Loucy (cell line): ENCODE data around the gene DNAJB8.

ENCODE experiments used
- H2AFZ ChIP-seq: fragments of 200-600 bp; sonication (generic); 2 replicates; pipeline ENCODE4 v1.6.0; 2016; ENCODE audit warnings: antibody characterized with exemption, mild to moderate bottlenecking, low read length, moderate library complexity
- H3F3A ChIP-seq: fragments of 200-600 bp; 2 replicates; pipeline ENCODE4 v1.6.0; 2016; ENCODE audit warnings: antibody characterized with exemption, low read depth, mild to moderate bottlenecking
- H3K27me3 ChIP-seq: fragments of 200-600 bp; sonication (generic); 2 replicates; pipeline ENCODE4 v1.6.1; 2014; ENCODE audit warnings: low read length, mild to moderate bottlenecking; ENCODE audit not compliant: insufficient read depth, poor library complexity, severe bottlenecking
- H3K36me3 ChIP-seq: fragments of 200-600 bp; sonication (generic); 2 replicates; pipeline ENCODE4 v1.6.1; 2016; ENCODE audit warnings: low read length; ENCODE audit not compliant: insufficient read depth
- H3K4me1 ChIP-seq: fragments of 200-600 bp; sonication (generic); 2 replicates; pipeline ENCODE4 v1.5.1; 2014; ENCODE audit warnings: low read length, mild to moderate bottlenecking; ENCODE audit not compliant: insufficient read depth, poor library complexity, severe bottlenecking
- H3K4me2 ChIP-seq: fragments of 200-600 bp; sonication (generic); 2 replicates; pipeline ENCODE4 v1.6.0; 2014; ENCODE audit warnings: antibody characterized with exemption, low read length, low read depth, mild to moderate bottlenecking; ENCODE audit not compliant: poor library complexity, severe bottlenecking
- H3K4me3 ChIP-seq: fragments of 200-600 bp; sonication (generic); 2 replicates; pipeline ENCODE4 v1.5.1; 2014; ENCODE audit warnings: low read length, mild to moderate bottlenecking, mixed read lengths; ENCODE audit not compliant: poor library complexity, severe bottlenecking
- H3K79me2 ChIP-seq: fragments of 200-600 bp; sonication (generic); 2 replicates; pipeline ENCODE4 v1.6.1; 2014; ENCODE audit warnings: low read length; ENCODE audit not compliant: insufficient read depth
- H3K9ac ChIP-seq: fragments of 200-600 bp; sonication (generic); 2 replicates; pipeline ENCODE4 v1.6.0; 2014; ENCODE audit warnings: mild to moderate bottlenecking, low read depth, low read length, moderate library complexity; ENCODE audit not compliant: poor library complexity, severe bottlenecking
- H3K9me2 ChIP-seq: fragments of 200-600 bp; sonication (generic); replicated peaks from 2 replicates; pipeline ENCODE4 v1.6.1; 2016; ENCODE audit warnings: low read depth, low read length, mixed read lengths
- H3K9me3 ChIP-seq: fragments of 200-600 bp; sonication (generic); 2 replicates; pipeline ENCODE4 v1.6.1; 2014; ENCODE audit warnings: mild to moderate bottlenecking, antibody characterized with exemption, low read length, low read depth; ENCODE audit not compliant: insufficient read depth
- H4K20me1 ChIP-seq: fragments of 200-600 bp; sonication (generic); 2 replicates; pipeline ENCODE4 v1.6.0; 2014; ENCODE audit warnings: antibody characterized with exemption, low read length, mild to moderate bottlenecking; ENCODE audit not compliant: insufficient read depth, poor library complexity, severe bottlenecking
- EZH2phosphoT487 ChIP-seq: fragments of 200-600 bp; IDR thresholded peaks from 2 replicates; pipeline ENCODE4 v1.6.1; 2018; ENCODE audit warnings: antibody characterized with exemption, mild to moderate bottlenecking, moderate library complexity, borderline replicate concordance
- TF ChIP-seq, protein P1 (sequence below): fragments of 200-600 bp; sonication (generic); conservative IDR thresholded peaks from 2 replicates; pipeline ENCODE4 v1.5.1; 2014; ENCODE audit warnings: mild to moderate bottlenecking, antibody characterized with exemption, low read length

The DNAJB8 gene

DNA sequence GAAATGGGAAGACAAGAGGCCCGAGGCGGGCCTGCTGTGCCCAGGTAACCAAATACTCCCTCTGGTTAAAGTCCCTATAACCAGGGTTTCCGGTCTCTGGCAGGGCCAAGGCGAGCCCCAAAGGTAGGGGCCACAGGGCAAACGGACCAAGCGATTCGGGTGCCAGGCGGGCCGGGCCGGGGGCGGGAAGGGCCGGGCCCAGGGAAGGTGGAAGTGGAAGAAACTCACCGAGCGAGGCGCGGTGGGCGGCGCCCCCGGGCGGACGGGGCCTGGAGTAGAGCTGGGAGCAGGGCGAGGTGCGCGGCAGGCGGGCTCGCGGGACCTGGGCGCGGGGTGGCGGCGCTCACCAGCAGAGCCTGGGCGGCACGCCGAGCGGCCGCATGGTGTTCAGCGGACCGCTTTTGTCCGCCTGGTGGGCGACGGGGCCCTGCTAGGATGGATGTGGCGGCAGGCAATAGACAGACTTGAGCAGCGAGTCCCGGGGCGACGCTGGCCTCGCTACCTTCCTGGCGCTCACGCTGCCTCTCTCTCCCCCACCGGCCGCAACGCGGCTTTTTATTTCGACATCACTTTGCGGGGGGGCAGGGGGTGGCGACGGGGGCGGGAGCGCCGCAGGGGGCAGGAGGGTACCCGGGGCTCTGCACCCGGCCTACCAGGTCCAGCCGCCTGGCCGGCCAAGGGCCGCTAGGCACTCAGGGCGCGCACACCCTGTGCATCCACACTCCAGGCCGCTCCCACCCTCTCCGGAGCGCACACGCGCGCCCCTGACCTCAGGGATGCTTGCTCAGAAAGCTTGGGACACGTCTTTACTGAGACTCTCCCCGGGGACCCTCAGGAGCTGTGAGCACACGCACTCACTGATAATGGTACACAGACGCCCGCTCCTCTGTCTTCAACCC lies 26.2 kb upstream of the DNAJB8 start, which contains the start of gene GATA2:
GATA2 (minus strand) TSS at position 531 of the 899 bp plus-strand sequence. CDS start 6,170 bp downstream, outside the sequence.
- no peaks in the 10 kb centered on the region for H3F3A ChIP-seq
- TF ChIP-seq, protein P1, sequence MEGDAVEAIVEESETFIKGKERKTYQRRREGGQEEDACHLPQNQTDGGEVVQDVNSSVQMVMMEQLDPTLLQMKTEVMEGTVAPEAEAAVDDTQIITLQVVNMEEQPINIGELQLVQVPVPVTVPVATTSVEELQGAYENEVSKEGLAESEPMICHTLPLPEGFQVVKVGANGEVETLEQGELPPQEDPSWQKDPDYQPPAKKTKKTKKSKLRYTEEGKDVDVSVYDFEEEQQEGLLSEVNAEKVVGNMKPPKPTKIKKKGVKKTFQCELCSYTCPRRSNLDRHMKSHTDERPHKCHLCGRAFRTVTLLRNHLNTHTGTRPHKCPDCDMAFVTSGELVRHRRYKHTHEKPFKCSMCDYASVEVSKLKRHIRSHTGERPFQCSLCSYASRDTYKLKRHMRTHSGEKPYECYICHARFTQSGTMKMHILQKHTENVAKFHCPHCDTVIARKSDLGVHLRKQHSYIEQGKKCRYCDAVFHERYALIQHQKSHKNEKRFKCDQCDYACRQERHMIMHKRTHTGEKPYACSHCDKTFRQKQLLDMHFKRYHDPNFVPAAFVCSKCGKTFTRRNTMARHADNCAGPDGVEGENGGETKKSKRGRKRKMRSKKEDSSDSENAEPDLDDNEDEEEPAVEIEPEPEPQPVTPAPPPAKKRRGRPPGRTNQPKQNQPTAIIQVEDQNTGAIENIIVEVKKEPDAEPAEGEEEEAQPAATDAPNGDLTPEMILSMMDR = no peak
- no peak for TF ChIP-seq EZH2phosphoT487
- no peaks in the 10 kb centered on the region for H3K9me3 ChIP-seq
- no peaks in the 10 kb centered on the region for H4K20me1 ChIP-seq
- H3K36me3 ChIP-seq = no peaks in the 10 kb centered on the region
- H3K79me2 ChIP-seq = peaks cover 7% of the 10 kb centered on the region; the same call in 1 of the 2 replicates
- no peaks in the 10 kb centered on the region for H3K9me2 ChIP-seq
- H3K4me1 ChIP-seq = peaks cover 8% of the 10 kb centered on the region
- no peak within 1 kb of the TSS for H2AFZ ChIP-seq
- H3K4me2 ChIP-seq = no peak within 1 kb of the TSS
- no peak within 1 kb of the TSS for H3K4me3 ChIP-seq
- H3K27me3 ChIP-seq = no peaks in the 10 kb centered on the region
- no peak within 1 kb of the TSS for H3K9ac ChIP-seq

GRCh38 chr3:128491941-128492670 lies 25.4 kb upstream of the DNAJB8 start:
- Histone ChIP-seq H3K4me1 (peaks cover 7% of the 10 kb centered on the region), H3K4me2 (no peak overlapping the region), H3K79me2 (peaks cover 15% of the 10 kb centered on the region), H3F3A (no peaks in the 10 kb centered on the region), H3K9me3 (no peaks in the 10 kb centered on the region), H2AFZ (no peak overlapping the region), H4K20me1 (no peaks in the 10 kb centered on the region), H3K27me3 (no peaks in the 10 kb centered on the region), H3K36me3 (no peaks in the 10 kb centered on the region), H3K9ac (no peak overlapping the region), H3K9me2 (no peaks in the 10 kb centered on the region), H3K4me3 (no peak overlapping the region)
- TF ChIP-seq EZH2phosphoT487 = no peak

DNA sequence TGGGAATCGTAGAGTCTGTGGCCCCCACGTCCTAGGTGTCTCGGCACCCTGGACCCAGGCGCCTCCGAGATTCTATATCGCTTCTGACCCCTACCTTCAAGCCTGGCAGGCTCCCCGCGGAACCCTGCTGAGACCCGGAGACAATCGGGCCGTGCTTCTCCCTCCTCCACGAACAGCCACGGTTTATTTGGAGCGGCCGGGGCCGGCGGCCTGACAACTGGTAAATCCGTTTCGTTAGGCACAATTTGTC lies 24.9 kb upstream of the DNAJB8 start:
- Histone ChIP-seq H3F3A (no peaks in the 10 kb centered on the region), H3K79me2 (peaks cover 20% of the 10 kb centered on the region), H4K20me1 (no peaks in the 10 kb centered on the region), H3K27me3 (no peaks in the 10 kb centered on the region), H3K36me3 (no peaks in the 10 kb centered on the region), H3K4me2 (no peak overlapping the region), H2AFZ (no peak overlapping the region), H3K9ac (no peak overlapping the region), H3K4me1 (peaks cover 7% of the 10 kb centered on the region), H3K9me2 (no peaks in the 10 kb centered on the region), H3K4me3 (no peak overlapping the region), H3K9me3 (no peaks in the 10 kb centered on the region)
- TF ChIP-seq, protein P1 = no peak
- no peak for TF ChIP-seq EZH2phosphoT487
